HG02642 (cell line): ENCODE measurements around the gene C12orf43.
"Not testable (repeated sequence)": the region's sequence is repeated elsewhere in the genome, so short reads cannot be mapped to it uniquely, and the experiment has no call there.

ENCODE experiments used
- ATAC-seq: cut with Tn5 transposase; IDR thresholded peaks from one replicate; pipeline ENCODE4 v1.9.1; 2021; ENCODE audit warnings: mild to moderate bottlenecking; ENCODE audit not compliant: unreplicated experiment, poor library complexity

The C12orf43 gene, protein sequence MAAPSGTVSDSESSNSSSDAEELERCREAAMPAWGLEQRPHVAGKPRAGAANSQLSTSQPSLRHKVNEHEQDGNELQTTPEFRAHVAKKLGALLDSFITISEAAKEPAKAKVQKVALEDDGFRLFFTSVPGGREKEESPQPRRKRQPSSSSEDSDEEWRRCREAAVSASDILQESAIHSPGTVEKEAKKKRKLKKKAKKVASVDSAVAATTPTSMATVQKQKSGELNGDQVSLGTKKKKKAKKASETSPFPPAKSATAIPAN

DNA sequence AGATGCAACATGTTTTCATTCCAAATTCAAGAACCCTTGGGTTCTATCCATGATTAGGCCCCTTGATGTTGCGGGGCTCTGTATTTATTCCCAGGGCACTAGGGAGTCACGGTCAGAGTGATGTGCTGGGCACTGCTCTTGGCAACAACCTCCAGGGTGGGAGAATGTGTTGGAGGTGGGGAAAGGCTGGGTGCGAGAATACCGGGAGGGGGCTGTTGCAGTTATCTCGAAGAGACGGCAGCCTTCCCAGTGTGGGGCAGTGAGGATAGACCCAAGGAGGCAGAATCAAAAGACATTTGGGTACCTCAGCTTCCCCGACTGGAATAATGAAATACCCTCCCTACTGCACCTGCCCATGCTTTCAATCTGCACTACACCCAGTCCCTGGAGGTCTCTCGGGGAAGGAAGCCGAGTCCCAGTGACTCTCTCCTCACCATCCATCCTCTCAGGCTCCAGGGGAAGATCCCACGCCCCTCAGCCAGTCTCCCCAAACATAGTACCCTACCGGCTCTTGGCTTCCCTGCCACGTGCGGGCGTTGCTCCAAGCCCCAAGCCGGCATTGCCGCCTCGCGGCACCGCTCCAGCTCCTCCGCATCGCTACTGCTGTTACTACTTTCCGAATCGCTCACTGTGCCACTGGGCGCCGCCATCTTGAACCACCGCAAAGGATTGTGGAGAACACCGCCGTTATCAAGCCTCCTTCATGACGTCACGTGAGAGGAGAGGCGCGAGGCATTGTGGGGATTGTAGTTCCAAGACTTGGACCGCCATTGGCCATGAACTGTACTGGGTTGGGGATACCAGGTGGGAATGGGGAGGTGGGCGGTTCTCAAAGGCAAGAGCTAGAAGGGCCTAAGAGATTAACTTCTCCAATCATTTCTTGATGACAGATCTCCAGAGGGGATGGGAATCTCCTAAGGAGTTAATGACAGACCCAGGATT, at the start of gene C12orf43:
C12orf43 (minus strand) TSS at position 663 of the 942 bp plus-strand sequence; CDS start at position 650, 13 bp downstream.
- ATAC-seq, result peak; percentile 94

DNA sequence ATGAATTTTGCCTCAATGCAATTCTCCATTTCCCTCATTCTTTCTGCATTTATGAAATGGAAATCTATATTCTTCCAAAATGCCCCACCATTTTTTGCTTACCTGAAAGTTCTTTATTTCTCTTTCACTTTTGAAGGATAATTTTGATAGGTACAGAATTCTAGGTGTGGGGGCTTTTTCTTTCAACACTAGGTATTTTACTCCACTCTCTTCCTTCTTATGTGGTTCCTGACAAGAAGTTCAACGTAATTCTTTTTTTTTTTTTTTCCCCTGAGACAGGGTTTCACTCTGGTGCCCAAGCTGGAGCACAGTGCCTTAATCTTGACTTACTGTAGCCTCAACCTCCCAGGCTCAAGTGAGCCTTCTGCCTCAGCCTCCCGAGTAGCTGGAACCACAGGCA, 49.1 kb upstream of the C12orf43 start:
- no peak for ATAC-seq

DNA sequence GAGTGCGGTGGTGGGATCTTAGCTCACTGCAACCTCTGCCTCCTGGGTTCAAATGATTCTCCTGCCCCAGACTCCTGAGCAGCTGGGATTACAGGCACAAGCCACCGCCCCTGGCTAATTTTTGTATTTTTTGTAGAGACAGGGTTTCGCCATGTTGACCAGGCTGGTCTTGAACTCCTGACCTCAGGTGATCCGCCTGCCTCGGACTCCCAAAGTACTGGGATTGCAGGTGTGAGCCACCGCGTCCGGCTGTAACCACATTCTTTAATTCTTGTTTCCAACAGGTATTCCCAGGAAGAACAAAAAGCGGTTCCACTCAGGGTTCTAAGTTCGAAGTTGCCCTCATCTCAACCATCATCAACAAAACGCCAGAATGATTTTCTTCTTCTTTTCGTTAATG, 48.3 kb upstream of the C12orf43 start:
- not testable (repeated sequence) for ATAC-seq

DNA sequence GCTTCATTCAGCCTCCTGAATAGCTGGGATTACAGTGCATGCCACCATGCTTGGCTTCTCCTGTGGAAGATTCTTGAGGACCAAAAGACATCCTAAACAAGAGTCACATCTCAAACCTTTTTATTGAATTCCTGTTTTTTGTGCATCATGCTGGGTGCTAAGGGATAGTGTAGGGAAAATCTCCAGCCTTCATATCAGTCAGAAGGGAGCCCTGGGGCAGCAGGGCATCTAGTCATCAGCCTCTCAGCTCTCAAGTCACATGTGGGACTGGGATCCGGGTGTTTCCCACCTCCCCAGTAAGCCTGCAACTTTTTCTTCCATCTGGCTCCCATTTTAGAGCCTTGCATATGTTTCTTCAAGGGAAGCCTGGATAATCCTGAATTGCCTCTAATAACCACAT, 47.8 kb upstream of the C12orf43 start:
- no peak for ATAC-seq

DNA sequence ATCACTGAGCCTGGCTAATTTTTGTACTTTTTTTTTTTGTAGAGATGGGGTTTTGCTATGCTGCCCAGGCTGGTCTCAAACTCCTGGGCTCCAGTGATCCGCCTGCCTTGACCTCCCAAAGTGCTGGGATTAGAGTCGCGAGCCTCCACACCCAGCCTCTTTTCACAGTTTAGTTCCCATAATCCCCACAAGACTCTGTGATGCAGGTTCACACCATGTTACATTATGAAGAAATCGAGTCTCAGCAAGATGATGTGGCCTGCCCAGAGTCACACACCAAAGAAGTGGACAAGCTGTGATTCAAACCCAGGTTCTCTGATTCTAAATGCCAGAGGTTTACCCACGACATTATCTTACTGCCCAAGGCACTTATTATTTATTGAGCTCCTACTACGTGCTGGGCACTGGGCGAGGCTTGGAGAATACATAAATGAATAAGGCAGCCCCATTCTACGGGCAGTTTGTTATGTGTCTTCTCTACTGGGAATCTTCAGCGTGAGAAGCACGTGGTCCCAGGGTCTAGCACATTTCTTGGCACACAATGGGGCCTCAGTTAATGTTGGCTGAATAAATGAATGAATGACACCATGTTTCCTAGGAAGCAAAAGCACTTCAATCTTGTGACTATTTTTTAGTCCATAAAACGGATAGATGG, 46.2 kb upstream of the C12orf43 start:
- no peak for ATAC-seq

DNA sequence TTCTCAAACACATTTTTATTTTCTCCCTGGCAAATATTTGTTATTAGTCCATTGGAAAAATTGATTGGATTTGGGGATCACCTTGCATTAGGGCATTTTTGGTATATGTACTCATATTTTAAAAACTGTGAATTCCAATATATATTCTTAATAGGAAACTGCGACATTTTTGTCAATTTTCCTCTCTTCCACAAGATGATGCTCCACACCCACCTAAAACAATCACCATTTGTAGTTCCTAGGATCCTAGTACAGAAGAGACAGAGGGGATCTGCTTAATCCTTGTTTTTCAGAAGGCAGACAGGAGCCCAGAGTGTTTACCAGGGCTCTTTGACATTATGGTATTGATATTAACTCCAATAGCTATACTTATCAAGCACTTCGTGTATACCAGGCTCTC, 45.5 kb upstream of the C12orf43 start:
- no peak for ATAC-seq

DNA sequence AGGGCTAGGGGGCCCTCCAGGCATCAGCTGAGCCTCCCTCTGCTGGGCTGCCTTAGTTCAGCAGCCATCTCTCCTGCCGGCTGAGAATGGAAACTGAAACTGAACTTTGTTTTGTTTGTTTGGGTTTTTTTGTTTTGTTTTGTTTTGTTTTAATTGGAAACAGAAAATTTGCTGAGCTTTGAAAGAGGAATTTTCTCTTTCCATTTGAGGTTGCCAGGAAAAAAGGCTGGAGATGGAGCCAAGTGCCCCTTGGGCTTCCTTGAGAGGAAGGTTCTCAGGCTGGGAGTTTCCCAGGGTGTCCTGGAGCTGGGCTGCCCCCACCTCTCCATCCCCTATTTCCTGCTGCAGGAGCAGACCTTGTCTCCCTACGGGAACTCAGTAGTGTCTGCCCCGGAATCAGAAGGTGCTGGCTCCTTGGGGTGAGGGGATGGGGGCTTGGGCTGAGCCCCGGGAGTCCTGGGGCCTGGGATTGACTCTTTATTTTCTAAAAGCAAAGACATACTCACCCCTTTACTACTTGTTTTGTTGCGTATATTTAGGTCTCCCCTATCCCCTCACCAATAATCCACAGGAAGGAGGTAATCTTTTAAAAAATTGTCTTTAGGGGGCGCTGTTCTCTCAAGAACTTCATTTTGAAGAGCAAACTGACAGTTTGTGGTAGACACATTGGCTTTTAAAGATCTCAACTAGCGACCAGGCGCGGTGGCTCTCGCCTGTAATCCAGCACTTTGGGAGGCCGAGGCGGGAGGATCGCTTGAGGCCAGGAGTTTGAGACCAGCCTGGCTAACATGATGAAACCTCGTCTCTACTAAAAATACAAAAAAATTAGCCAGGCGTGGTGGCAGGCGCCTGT, 44.1 kb upstream of the C12orf43 start:
- ATAC-seq, result peak; percentile 75

DNA sequence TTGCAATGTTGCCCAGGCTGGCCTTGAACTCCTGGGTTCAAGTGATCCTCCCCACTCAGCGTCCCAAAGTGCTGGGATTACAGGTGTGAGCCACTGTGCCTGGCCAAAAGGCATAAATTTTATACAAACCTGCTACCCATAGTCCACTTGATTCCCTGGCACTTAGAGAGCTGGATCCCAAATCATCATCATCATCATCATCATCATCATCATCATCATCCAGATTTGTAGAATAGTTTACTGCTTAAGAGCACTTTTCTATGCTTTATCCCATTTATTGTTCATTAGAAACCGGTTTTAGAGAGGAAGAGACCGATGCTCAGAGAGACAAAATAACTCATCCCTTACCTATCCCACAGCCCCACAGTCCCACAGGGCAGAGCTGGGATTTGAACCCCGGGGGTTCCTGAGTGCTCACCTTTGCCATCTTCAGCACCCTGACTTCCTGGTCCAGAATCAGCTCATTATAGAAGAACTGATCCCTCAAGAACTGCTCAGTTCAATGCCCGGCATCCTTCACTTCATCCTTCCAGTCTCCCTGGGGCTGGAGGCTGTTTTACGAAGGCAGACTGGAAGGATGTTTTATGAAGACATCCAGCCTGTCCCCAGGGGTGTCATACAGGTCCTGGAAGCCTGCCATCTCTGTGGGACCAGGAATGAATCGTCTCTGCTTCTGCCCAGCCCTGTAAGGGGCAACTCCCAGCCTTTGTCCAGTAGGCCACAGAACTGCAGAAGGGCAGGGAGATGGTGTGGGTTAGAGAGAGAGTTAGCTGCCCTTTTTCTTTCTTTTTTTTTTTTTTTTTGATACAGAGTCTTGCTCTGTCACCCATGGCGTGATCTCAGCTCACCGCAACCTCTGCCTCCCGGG, 43.0 kb upstream of the C12orf43 start:
- peak; percentile 4 for ATAC-seq

DNA sequence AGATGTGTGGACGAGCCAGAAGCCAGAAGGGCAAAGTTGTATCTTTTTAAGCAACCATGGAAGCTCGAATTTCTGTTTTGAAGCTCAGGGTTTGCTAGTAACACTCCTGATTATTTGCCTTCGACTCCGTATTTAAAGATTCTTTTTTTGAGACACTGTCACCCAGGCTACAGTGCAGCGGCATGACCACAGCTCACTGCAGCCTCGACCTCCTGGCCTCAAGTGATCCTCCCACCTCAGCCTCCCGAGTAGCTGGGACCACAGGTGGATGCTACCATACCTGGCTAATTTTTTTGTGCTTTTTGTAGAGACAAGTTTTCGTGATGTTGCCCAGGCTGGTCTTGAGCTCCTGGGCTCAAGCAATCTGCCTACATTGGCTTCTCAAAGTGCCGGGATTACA, 41.5 kb upstream of the C12orf43 start:
- ATAC-seq, result no peak

DNA sequence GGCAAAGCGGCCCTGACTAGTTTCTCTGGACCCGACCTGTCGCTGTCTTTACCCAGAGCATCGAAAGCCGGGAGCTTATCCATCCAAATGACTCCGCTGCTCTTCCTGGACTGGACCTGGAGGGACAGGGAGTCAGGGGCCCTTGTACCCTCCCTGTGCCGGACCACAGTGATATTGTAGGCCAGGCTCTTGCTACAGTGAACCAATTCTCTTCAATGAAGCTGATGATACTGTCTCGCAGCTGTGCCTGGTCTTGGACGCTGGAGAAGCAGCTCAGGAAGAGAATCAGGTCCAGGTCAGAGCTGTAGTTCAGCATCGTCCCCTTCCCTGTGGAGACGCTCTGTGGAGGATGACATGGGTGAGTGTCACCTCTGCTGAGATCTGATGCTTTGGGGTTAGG, 37.4 kb upstream of the C12orf43 start:
- ATAC-seq, result no peak

DNA sequence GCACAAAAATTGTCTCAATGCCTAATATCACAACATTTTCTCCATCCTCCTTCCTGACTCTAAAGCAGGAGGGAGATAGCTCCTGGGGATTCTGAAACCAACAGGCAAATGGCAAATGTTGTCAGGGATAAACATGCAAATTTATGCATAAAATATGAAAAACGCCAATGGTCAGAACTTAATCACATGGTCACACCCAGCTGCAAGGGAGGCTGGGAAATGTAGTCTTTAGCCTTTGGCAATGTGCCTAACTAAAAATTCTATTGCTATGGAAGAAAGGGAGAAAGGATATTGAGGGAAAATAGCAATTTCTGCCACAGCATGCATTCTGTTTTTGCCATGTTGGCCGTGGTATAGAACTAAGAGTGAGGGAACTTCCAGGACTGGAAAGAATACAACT, 34.4 kb upstream of the C12orf43 start:
- no peak for ATAC-seq

DNA sequence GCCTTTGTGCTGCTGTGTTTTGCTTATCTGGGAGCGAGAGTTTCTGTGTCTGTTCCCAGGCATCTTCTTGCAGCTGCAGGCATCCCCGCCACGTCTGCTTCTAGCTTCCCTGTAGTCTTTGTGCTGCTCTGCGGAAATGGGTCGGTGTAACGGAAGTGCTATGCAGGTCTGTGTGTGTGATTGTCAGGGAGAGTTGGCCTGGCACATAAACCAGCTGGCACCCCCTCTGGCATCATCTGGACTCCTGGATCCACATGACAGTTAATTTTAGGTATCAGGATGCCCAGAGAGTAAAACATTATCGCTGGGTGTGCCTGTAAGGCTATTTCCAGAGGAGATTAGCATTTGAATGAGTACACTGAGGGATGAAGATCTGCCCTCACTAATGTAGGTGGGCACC, 32.2 kb upstream of the C12orf43 start:
- no peak for ATAC-seq

DNA sequence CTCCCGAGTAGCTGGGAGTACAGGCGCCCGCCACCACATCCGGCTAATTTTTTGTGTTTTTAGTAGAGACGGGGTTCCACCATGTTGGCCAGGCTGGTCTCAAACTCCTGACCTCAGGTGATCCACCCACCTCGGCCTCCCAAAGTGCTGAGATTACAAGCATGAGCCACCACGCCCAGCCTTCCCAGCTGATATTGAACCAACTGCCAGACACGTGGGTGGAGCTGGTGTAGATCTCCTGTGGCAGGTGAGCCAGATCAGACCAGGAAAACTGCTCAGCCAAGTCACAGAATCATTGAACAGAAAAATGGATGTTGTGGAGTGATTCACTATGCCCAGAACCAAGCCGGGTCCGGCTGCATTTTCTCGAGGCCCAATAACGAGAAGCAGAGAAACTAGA, 31.1 kb upstream of the C12orf43 start:
- not testable (repeated sequence) for ATAC-seq

DNA sequence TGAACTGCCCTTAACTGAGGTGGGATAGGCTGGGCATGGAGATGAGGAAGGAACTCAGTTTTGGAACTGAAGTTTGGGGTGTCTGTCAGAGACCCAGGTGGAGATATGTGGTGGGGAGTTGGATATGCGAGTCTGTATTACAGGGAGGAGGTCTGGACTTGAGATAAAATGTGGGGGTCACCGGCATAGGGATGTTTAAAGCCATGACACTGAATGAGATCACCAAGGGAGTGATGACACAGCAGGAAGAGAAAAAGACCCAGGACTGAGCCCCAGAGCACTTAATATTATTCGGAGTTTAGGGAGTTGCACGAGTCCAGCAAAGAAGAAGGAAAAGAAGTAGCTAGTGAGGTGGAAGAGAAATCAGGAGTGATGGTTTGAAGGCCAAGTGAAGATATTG, 26.8 kb upstream of the C12orf43 start:
- ATAC-seq, result no peak

DNA sequence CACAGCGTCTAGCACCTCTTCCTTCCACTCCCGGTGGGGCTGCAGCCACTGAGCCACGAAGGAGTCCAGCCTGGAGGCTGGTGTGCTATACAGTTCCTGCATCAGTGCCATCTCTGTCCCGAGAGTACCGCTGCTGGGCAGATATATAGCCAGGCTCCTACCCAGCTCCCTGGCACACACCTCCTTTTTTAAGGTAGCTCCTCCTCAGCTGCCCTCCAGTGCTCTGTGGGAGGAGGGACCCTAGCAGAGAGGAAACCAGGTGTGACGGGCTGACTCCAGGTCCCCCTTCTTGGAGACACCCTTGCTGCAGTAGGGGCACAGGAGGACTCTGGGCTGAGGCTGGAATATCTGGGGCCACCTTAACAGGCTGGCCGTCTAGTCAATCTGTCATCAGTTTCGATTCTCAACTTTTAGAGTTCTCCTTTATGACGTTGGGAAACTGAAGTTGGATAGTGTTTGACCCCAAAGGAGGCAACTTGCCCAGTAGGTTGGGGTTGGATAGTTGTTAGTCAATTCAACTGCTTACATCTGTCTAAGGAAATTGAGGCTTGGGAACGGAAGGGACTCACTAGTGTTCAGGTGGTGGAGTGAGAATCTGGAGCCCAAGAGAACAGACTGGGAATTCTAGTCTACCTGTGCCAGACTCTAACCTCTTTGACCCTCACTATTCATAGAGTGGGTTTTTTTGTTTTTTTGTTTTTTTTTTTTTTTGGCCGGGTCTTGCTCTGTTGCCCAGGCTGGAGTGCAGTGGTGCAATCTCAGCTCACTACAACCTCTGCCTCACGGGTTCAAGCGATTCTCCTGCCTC, 22.8 kb upstream of the C12orf43 start, which contains the start of gene OASL:
OASL (minus strand) TSS at position 386 of the 808 bp plus-strand sequence; CDS start at position 111, 275 bp downstream.
- peak; percentile 86 for ATAC-seq

DNA sequence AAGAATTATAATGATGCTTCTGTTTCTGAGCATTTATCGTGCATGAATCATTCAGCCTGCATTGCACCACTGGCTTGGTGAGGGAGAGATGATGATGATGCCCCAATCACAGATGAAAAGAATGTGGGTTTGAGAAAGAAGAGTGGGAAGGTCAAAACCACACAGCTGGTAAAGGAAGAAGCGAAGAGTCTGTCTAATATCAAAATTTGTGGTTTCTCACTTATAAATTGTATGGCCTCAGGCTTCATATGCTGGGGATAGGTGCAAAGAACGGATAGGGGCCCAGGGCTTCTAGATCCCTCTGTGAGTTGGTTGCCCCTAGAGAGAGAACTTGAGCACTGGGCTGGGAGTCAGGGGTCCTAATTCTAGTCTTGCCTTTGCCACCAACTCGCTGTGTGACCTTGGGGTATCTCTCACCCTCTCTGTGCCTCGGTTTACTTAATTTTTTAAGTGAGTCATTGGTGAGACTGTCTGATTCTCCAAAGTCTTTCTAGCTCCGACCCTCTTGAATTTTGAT, 20.6 kb upstream of the C12orf43 start:
- ATAC-seq, result no peak

DNA sequence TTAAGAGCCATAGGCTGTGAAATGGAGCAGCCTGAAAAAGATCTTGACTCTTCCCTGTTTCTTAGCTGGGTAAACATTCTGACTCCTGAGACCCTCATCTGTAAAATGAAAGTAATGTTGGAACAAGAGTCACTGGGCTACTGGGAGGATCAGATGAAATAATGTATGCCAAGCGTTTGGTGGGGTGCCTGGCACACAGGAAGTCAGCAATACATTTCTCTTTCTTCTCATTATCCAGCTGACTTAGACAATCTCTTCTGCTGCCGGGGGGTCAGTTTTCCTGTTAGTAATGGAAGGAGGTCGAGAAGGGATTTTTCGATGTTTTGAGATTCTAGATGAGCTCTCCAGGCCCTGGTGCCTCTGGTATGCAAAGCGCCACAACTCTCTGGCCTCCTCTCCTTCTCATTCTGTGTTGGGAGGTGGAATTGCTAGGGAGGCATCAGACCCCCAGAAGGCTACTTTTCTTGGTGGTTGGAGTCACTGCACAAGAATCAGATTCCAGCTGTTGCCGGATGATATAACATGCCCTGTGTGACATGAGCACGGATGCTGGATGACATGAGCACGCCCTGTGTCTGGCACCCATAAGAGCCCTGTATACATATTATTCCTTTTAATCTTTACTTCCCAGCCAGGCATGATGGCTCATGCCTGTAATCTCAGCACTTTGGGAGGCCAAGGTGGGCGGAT, 18.5 kb upstream of the C12orf43 start:
- ATAC-seq, result no peak
